ENCODE measurements around the gene CRYL1. TPM values are rescaled to one million over a fixed set of nuclear protein-coding genes. Genes with fewer than 3 reads are reported as not detected.

Gene CRYL1
- total RNA-seq, 1 donor from 2014 or later = 17.6 TPM

GRCh38 chr13:20397896-20398295 lies 127.8 kb downstream of the CRYL1 start:
- DNase-seq = no peak

- DNase-seq = no peak
Measured at GRCh38 chr13:20395061-20395916, 130.4 kb downstream of the CRYL1 start.

GRCh38 chr13:20394506-20394905 lies 131.2 kb downstream of the CRYL1 start:
- DNase-seq = no peak

- DNase-seq = no peak
Measured at GRCh38 chr13:20394169-20394501, 131.5 kb downstream of the CRYL1 start.

- DNase-seq = no peak
Measured at GRCh38 chr13:20393273-20394168, 132.1 kb downstream of the CRYL1 start.

- no peak for DNase-seq
Measured at GRCh38 chr13:20392530-20392929, 133.1 kb downstream of the CRYL1 start.

- no peak for DNase-seq
Measured at GRCh38 chr13:20391597-20392452, 133.8 kb downstream of the CRYL1 start.

GRCh38 chr13:20390526-20391175 lies 135.0 kb downstream of the CRYL1 start:
- no peak for DNase-seq

GRCh38 chr13:20389696-20390525 lies 135.7 kb downstream of the CRYL1 start:
- no peak for DNase-seq

GRCh38 chr13:20388184-20388583 lies 137.5 kb downstream of the CRYL1 start:
- no peak for DNase-seq

- DNase-seq = no peak
Measured at GRCh38 chr13:20387441-20387971, 138.2 kb downstream of the CRYL1 start.

GRCh38 chr13:20387006-20387405 lies 138.7 kb downstream of the CRYL1 start:
- DNase-seq = no peak

- DNase-seq = no peak
Measured at GRCh38 chr13:20383058-20383457, 142.6 kb downstream of the CRYL1 start.

- DNase-seq = no peak
Measured at GRCh38 chr13:20381401-20381800, 144.3 kb downstream of the CRYL1 start.

- DNase-seq = peak; percentile 26
Measured at GRCh38 chr13:20378721-20379120, 146.9 kb downstream of the CRYL1 start.

- no peak for DNase-seq
Measured at GRCh38 chr13:20377720-20378119, 147.9 kb downstream of the CRYL1 start.

- no peak for DNase-seq
Measured at GRCh38 chr13:20375871-20376270, 149.8 kb downstream of the CRYL1 start.

- DNase-seq = no peak
Measured at GRCh38 chr13:20373861-20374260, 151.8 kb downstream of the CRYL1 start.

GRCh38 chr13:20371825-20372224 lies 153.8 kb downstream of the CRYL1 start:
- no peak for DNase-seq

GRCh38 chr13:20370815-20371421 lies 154.7 kb downstream of the CRYL1 start:
- DNase-seq = no peak
